Measurements from ENCODE around the gene MCM9. TPM values are rescaled to one million over a fixed set of nuclear protein-coding genes. Genes with fewer than 3 reads are reported as not detected.

The MCM9 gene
- total and polyA plus RNA-seq, 2 of the 4 experiments (the other 2 are of a cell fraction), result 3.5 to 7.2 TPM

- dilution Hi-C loops (cut with HindIII; ENCODE audit: low sequenced_read_pairs, unreplicated experiment), result no loop called here
- Histone ChIP-seq H2BK20ac (ENCODE audit: low read depth, low read length) (no peak overlapping the region), H3K4me2 (ENCODE audit: low read depth, low read length) (no peak overlapping the region), H4K20me1 (ENCODE audit: insufficient read depth, low read length) (no peaks in the 10 kb centered on the region), H2BK120ac (ENCODE audit: low read depth, low read length) (no peak overlapping the region), H3K9me1 (ENCODE audit: insufficient read depth, low read length) (no peaks in the 10 kb centered on the region), H3K18ac (ENCODE audit: low read depth, low read length) (no peak overlapping the region), H4K5ac (ENCODE audit: low read depth, low read length) (no peak overlapping the region), H3K36me3 (ENCODE audit: control insufficient read depth, insufficient read depth, low read length) (no peaks in the 10 kb centered on the region), H3K4me3 (ENCODE audit: insufficient read depth, low read depth, low read length) (no peak overlapping the region), H2AK5ac (ENCODE audit: low read depth, low read length) (no peak overlapping the region), H3K4me1 (ENCODE audit: control insufficient read depth, insufficient read depth, low read length) (no peaks in the 10 kb centered on the region), H3K23ac (ENCODE audit: low read depth, low read length) (no peak overlapping the region), H3K79me1 (ENCODE audit: low read depth in 1 of 2, low read length in 2 of 2) (no peaks in the 10 kb centered on the region), H3K9ac (ENCODE audit: low read depth, low read length) (no peak overlapping the region), H4K91ac (ENCODE audit: insufficient read depth, low read depth, low read length) (no peak overlapping the region), H2AFZ (replicated peaks; ENCODE audit: low read length, poor library complexity) (no peak overlapping the region), H3K27me3 (ENCODE audit: control insufficient read depth, insufficient read depth, low read length) (no peaks in the 10 kb centered on the region), H3K56ac (ENCODE audit: extremely low read depth, insufficient read depth, low read length) (no peak overlapping the region), H3K27ac (ENCODE audit: insufficient read depth, low read length) (no peak overlapping the region), H3K4ac (ENCODE audit: low read depth, low read length) (no peak overlapping the region), H4K8ac (ENCODE audit: low read depth in 2 of 2, low read length in 2 of 2) (no peak overlapping the region), H2BK15ac (ENCODE audit: low read depth, low read length) (no peak overlapping the region), H3K9me3 (ENCODE audit: control insufficient read depth, insufficient read depth, low read length) (no peaks in the 10 kb centered on the region), H3K14ac (replicated peaks; ENCODE audit: low read depth, low read length) (no peak overlapping the region), H2AK9ac (replicated peaks; ENCODE audit: low read depth, low read length, poor library complexity) (no peak overlapping the region), H2BK5ac (ENCODE audit: low read depth, low read length, poor library complexity, severe bottlenecking) (no peak overlapping the region)
- ChIA-PET CTCF (interaction anchor here (1.0 kb wide), 1 partner anchor 142 kb away, joined by 5 read pairs; no protein-coding TSS in a partner anchor), POLR2A (ENCODE audit: unreplicated experiment) (no interaction called here)
- in situ Hi-C loops (cut with MboI; ENCODE audit: low sequenced_read_pairs), result loop anchor here (5.0 kb wide), 1 partner anchor 149 kb away; no protein-coding TSS in a partner anchor
- intact Hi-C loops (cut with micrococcal nuclease), result loop anchor here (5.0 kb wide), 1 partner anchor 384 kb away; no protein-coding TSS in a partner anchor
- ATAC-seq (ENCODE audit: low read depth) (no peak), DNase-seq (peak; percentile 1)
- WGBS, 2 experiments (ENCODE audit: extremely low coverage in 2 of 2, insufficient read length in 1 of 2), result no CpG with 5 or more reads among the region's 2 CpGs
- no TSS peak for BruUV-seq (replicated peaks)
- no peak for TF ChIP-seq ELK1 (IDR thresholded peaks at IDR 0.05; ENCODE audit: borderline replicate concordance, low read depth, low read length)
- TF ChIP-seq NFE2L2 (IDR thresholded peaks at IDR 0.05; ENCODE audit: low read depth, low read length), result no peak
- TF ChIP-seq FOS (IDR thresholded peaks at IDR 0.05; ENCODE audit: low read depth, low read length), result no peak
- TF ChIP-seq, protein P1, sequence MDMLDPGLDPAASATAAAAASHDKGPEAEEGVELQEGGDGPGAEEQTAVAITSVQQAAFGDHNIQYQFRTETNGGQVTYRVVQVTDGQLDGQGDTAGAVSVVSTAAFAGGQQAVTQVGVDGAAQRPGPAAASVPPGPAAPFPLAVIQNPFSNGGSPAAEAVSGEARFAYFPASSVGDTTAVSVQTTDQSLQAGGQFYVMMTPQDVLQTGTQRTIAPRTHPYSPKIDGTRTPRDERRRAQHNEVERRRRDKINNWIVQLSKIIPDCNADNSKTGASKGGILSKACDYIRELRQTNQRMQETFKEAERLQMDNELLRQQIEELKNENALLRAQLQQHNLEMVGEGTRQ (IDR thresholded peaks at IDR 0.05; ENCODE audit: low read depth, low read length), result no peak
- TF ChIP-seq MAFK (IDR thresholded peaks at IDR 0.05; ENCODE audit: low read depth, low read length), result no peak
- TF ChIP-seq, protein P2, sequence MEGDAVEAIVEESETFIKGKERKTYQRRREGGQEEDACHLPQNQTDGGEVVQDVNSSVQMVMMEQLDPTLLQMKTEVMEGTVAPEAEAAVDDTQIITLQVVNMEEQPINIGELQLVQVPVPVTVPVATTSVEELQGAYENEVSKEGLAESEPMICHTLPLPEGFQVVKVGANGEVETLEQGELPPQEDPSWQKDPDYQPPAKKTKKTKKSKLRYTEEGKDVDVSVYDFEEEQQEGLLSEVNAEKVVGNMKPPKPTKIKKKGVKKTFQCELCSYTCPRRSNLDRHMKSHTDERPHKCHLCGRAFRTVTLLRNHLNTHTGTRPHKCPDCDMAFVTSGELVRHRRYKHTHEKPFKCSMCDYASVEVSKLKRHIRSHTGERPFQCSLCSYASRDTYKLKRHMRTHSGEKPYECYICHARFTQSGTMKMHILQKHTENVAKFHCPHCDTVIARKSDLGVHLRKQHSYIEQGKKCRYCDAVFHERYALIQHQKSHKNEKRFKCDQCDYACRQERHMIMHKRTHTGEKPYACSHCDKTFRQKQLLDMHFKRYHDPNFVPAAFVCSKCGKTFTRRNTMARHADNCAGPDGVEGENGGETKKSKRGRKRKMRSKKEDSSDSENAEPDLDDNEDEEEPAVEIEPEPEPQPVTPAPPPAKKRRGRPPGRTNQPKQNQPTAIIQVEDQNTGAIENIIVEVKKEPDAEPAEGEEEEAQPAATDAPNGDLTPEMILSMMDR (conservative IDR thresholded peaks at IDR 0.05; ENCODE audit: low read depth, low read length), result peak; percentile 14; the same call in 1 of the 2 replicates
- no peak for TF ChIP-seq RAD21 (IDR thresholded peaks at IDR 0.05; ENCODE audit: low read length)
- TF ChIP-seq BHLHE40 (IDR thresholded peaks at IDR 0.05; ENCODE audit: low read depth, low read length), result no peak
Measured at GRCh38 chr6:118968416-118968815, 33.5 kb upstream of the MCM9 start.

Data from IMR-90 (cell line).